NCI-H1048 (cell line): ENCODE results near the gene AHRR.
"Not testable (repeated sequence)": the region's sequence is repeated elsewhere in the genome, so short reads cannot be mapped to it uniquely, and the experiment has no call there.

Experiments
- DNase-seq: peaks from one replicate; lab custom pipeline; 2025; lab: John Stamatoyannopoulos, UW

Gene AHRR

DNA sequence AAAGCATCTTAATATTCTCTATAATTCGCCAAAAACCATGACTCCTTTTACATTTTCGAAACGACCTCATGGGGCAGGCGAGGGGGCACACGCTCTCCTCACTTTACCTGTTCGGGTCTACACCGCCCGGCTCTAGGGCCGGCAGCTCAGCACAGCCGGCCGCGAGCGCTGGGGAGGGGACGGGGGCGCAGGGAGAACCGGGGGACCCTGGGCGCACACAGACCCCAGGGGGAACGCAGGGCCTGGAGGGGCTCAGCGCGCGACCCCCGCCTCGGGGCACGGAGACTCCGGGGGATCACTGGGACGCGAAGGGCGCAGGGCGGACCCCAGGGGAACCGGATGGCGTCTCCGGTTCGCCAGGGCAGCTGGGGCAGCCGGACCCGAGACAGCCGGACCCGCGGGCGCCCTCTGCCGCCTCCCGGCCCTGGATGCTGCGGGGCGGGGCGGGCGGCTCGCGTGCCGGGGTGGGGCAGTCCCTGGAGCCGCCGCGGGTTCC is at the start of gene AHRR:
TSS of gene AHRR (plus strand) at position 485 of the 496 bp plus-strand sequence. CDS start 22,189 bp downstream, outside the sequence.
- DNase-seq: no peak

GRCh38 chr5:271828-272167 is 49.7 kb upstream of the AHRR start:
- not testable (repeated sequence) for DNase-seq

DNA sequence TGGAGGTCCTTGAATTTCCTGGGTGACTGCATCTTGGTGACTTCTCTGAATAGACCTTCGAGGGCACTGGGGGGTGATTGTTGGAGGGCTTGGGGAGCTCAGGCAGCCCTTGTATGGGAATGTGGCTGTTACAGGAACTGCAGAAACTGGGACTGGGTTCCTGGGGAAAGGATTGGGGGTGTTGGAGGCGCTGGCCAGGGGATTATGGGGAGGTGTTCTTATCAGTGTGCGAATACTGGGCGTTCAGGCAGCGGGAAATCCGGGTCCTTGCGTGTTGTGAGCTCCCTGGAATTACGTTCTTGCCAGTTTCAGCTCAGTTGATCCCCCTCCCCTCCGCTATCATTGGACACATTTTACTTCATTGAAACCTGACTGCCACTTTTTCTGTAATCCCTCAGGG is 48.4 kb upstream of the AHRR start:
- DNase-seq: not testable (repeated sequence)

DNA sequence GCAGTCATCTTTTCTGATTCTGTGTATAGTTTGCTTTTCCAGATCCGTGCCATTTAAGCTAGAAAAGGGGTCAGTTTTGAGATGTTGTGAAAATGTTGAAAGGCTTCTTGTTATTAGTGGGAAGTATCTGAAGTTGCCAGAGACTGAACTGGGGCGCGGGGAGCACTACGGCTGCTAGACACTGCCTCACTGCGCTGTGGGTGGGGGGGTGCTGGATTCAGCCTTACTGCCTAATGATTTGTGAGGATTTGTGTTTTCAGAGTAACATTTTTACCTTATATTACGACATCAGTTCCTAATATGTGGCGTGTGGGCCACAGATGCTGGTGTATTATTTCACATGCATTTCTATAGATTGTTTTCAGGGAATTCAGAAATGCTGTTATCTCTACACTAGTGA is 48.0 kb upstream of the AHRR start:
- DNase-seq: not testable (repeated sequence)

GRCh38 chr5:274346-274745 is 47.2 kb upstream of the AHRR start:
- not testable (repeated sequence) for DNase-seq

- DNase-seq: no peak
These were observed 42.9 kb upstream of the AHRR start for GRCh38 chr5:278646-279045.

DNA sequence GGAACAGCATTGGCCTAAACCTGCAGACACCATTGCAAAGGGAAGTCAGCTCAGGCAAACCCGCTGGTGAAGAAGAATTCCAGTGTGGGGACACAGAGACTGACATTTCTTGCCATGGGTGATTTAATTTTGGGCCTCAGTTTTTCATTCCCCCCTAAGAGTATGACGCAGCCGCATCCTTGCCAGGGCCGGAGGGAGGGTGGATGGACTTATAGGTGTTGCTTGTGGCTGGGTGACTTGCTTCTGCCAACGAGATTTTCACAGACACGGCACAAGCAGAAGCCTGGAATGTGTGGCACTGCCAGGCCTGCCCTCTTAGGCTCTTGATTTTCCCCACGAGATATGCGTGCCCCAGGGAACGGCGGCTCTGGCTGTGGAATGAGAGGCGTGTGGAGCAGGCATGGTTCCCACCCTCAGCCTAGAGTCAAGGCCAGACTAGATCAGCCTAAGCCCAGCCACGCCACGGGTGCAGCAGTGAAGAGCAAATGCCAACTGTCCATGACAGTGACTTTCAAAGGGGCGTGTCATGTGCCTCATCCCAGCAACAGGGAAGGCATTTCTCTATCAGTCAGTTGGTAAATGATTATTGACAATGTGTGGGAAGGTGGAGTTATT is 42.4 kb upstream of the AHRR start:
- DNase-seq: not testable (repeated sequence)

- no peak for DNase-seq
These were observed 35.4 kb upstream of the AHRR start for GRCh38 chr5:285991-286557.

DNA sequence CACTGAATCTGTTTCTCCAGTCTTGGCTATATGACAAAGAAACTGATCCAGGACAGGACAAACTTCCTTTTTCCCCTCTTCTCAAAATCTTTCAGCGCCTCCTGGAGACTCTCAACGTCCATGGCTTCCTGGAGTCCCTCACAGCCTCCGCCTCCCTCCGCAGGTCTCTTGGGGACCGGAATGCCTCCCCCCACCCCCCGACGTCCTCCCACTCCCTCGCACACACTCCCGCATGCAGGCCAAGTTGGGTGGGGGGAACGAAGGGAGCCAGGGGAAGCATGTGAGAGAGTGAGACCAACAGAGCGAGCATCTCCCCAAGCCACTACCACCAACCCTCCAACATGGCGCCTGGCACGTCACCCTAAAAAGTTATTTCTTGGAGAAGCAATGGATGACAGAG is 31.3 kb upstream of the AHRR start:
- DNase-seq: not testable (repeated sequence)

- DNase-seq: not testable (repeated sequence)
These were observed 30.2 kb upstream of the AHRR start for GRCh38 chr5:291345-291744.

DNA sequence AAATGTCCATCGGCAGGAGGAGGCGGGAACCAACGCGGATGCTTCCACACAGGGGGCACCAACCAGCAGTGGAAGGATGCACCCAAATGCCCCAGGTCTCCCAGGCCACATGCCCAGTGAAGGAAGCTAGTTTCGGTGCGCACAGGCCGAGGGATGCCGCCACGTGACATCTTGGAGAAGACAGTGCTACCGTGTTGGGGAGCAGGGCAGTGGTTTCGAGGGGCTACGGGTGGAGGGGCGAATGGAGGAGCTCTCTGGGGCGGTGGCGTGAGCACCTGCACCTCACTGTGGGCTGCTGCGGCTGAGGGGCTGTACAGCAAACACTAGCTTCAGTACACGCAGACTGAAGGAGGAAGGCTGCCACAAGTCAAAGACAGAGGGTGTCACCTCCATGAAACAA is 26.7 kb upstream of the AHRR start:
- DNase-seq: not testable (repeated sequence)

DNA sequence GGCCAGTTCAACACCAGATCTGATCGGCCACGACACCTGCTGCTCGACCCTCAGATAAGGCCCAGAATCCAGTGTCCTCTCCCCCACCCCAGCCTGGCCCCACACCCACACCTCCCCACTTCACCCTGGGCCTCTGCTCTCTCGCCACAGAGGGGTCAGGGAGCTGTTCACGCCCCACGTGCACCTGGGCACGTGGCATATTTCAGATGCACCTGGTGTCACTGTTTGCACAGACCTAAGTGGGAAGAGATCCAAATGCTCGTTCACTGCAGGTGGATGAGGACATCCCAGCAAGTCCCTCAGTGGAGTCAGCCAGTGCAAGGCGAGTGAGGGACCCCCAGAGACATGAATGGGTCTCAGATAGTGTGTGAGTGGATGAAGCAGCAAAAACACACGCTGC is 25.3 kb upstream of the AHRR start:
- not testable (repeated sequence) for DNase-seq

GRCh38 chr5:296954-297353 is 24.6 kb upstream of the AHRR start:
- DNase-seq: not testable (repeated sequence)

GRCh38 chr5:297448-297847 is 24.1 kb upstream of the AHRR start:
- DNase-seq: not testable (repeated sequence)

GRCh38 chr5:297991-298736 is 23.4 kb upstream of the AHRR start:
- not testable (repeated sequence) for DNase-seq

GRCh38 chr5:298737-299125 is 22.8 kb upstream of the AHRR start:
- no peak for DNase-seq

GRCh38 chr5:299921-300320 is 21.6 kb upstream of the AHRR start:
- DNase-seq: not testable (repeated sequence)

- not testable (repeated sequence) for DNase-seq
These were observed 20.7 kb upstream of the AHRR start for GRCh38 chr5:300691-301435.

GRCh38 chr5:302416-302815 is 19.1 kb upstream of the AHRR start:
- not testable (repeated sequence) for DNase-seq

DNA sequence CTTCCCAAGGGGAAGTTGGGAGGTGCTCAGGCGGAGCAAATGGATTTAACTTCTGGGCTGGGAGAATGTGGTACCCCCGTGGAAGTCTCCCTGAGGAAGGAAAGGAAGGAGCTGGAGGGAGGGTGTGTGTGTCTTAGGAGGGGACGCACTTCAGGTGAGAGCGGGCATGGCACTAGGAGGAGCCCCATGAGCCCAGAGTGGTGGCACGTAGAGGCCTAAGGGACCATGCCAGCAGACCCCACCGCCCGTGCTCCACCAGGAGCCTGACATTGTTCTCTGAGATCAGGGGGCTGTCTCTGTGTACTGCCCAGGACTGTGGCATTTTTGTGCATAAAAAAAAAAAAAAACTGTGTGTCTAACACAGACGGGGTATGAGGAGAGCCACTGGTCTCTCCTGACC is 18.5 kb upstream of the AHRR start:
- DNase-seq: no peak

DNA sequence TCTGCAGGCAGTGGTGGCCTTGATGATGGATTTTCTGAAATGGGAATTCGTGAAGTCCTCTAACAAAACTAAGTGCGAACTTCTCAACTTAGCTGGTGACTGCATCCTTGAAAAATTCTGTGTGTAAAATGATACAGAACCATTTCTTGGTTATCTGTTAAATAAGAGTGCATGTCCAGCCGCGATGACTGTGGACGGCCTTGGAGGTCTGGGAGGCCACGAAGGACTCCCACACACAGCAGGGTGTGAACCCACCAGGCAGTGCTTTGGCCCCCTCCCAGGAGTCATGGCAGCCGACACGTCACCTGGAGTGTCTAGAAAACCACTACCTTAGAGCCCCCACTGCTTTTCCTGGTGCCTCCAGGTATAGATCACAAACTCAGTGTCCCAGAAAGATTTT is 17.8 kb upstream of the AHRR start:
- DNase-seq: not testable (repeated sequence)

DNA sequence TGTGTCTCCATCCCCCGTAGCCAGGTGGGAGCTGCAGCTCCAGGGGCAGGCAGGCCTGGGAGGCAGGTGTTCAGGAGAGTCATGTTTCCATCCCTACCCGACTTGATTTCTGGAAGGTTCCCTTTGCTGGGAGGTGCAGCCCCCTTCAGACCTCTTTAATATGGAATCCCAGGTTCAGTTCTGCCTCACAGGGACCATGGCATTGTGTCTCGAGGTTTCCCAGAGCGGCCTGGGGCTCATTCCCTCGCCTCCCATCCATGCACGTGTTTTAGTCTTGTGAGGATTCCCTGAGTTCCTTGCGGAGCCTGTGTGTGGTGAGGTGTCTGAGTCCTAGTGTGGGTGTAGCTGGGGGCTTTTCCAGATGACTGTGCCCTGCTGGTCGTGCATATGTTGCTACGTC is 16.5 kb upstream of the AHRR start:
- no peak for DNase-seq
